H9 (cell line): ENCODE data around the gene WNT8B. TPM values are rescaled to one million over a fixed set of nuclear protein-coding genes. Genes with fewer than 3 reads are reported as not detected.

Experiments used
- DNase-seq: peaks from one replicate; pipeline ENCODE4 v3.0.0-alpha.2; 2017
- H2AFZ ChIP-seq: one replicate; pipeline ENCODE4 v1.6.1; 2013; ENCODE audit warnings: mild to moderate bottlenecking, low read length, control low read depth, moderate library complexity
- H2AK5ac ChIP-seq: 2 replicates; pipeline ENCODE4 v1.6.1; 2013; ENCODE audit warnings: low read length, control low read depth, mixed read lengths; ENCODE audit not compliant: insufficient read length
- H2BK120ac ChIP-seq: one replicate; pipeline ENCODE4 v1.6.1; 2013; ENCODE audit warnings: low read depth, mild to moderate bottlenecking, low read length, control low read depth, inconsistent platforms; ENCODE audit not compliant: poor library complexity, severe bottlenecking
- H2BK12ac ChIP-seq: 2 replicates; pipeline ENCODE4 v1.6.1; 2013; ENCODE audit warnings: low read length, control low read depth, mixed read lengths, low read depth; ENCODE audit not compliant: insufficient read length
- H2BK15ac ChIP-seq: 2 replicates; pipeline ENCODE4 v1.6.1; 2013; ENCODE audit warnings: low read depth, low read length, control low read depth
- H2BK20ac ChIP-seq: one replicate; pipeline ENCODE4 v1.6.1; 2013; ENCODE audit warnings: low read depth, mild to moderate bottlenecking, low read length, control low read depth, inconsistent platforms; ENCODE audit not compliant: poor library complexity, severe bottlenecking
- H2BK5ac ChIP-seq: 2 replicates; pipeline ENCODE4 v1.6.1; 2013; ENCODE audit warnings: low read length, control low read depth, mixed read lengths; ENCODE audit not compliant: insufficient read length
- H3K14ac ChIP-seq: 2 replicates; pipeline ENCODE4 v1.6.1; 2013; ENCODE audit warnings: low read length, control low read depth; ENCODE audit not compliant: insufficient read depth
- H3K18ac ChIP-seq: 2 replicates; pipeline ENCODE4 v1.6.1; 2013; ENCODE audit warnings: low read depth, mild to moderate bottlenecking, mixed read lengths, low read length, control low read depth; ENCODE audit not compliant: insufficient read length
- H3K23ac ChIP-seq: 2 replicates; pipeline ENCODE4 v1.6.1; 2013; ENCODE audit warnings: low read length, control low read depth, mixed read lengths, low read depth; ENCODE audit not compliant: insufficient read length
- H3K23me2 ChIP-seq: 2 replicates; pipeline ENCODE4 v1.6.1; 2013; ENCODE audit warnings: low read depth, mild to moderate bottlenecking, mixed read lengths, low read length, control low read depth; ENCODE audit not compliant: insufficient read length, poor library complexity, severe bottlenecking
- H3K27ac ChIP-seq: 2 replicates; pipeline ENCODE4 v1.5.1; 2013; ENCODE audit warnings: low read length, control low read depth, mixed read lengths, low read depth; ENCODE audit not compliant: insufficient read length
- H3K27me3 ChIP-seq: 2 replicates; pipeline ENCODE4 v1.6.1; 2013; ENCODE audit warnings: low read length, control low read depth, inconsistent platforms; ENCODE audit not compliant: insufficient read depth
- H3K4ac ChIP-seq: 2 replicates; pipeline ENCODE4 v1.6.1; 2013; ENCODE audit warnings: low read depth, mild to moderate bottlenecking, control low read depth, inconsistent platforms, low read length, moderate library complexity
- H3K4me1 ChIP-seq: 2 replicates; pipeline ENCODE4 v1.6.1; 2013; ENCODE audit warnings: low read length, control low read depth, inconsistent platforms; ENCODE audit not compliant: insufficient read depth
- H3K4me2 ChIP-seq: 2 replicates; pipeline ENCODE4 v1.6.1; 2013; ENCODE audit warnings: low read length, control low read depth, mixed read lengths; ENCODE audit not compliant: insufficient read length, insufficient read depth
- H3K56ac ChIP-seq: 2 replicates; pipeline ENCODE4 v1.6.1; 2013; ENCODE audit warnings: low read depth, mild to moderate bottlenecking, mixed read lengths, low read length, control low read depth; ENCODE audit not compliant: insufficient read length
- H3K79me1 ChIP-seq: 2 replicates; pipeline ENCODE4 v1.6.1; 2013; ENCODE audit warnings: low read depth, mild to moderate bottlenecking, moderate library complexity, low read length, control low read depth, inconsistent platforms; ENCODE audit not compliant: insufficient read depth, poor library complexity, severe bottlenecking
- H3K79me2 ChIP-seq: 2 replicates; pipeline ENCODE4 v1.6.1; 2013; ENCODE audit warnings: low read length, control low read depth, inconsistent platforms; ENCODE audit not compliant: insufficient read depth
- H3K9ac ChIP-seq: 2 replicates; pipeline ENCODE4 v1.6.1; 2013; ENCODE audit warnings: low read length, control low read depth, mixed read lengths; ENCODE audit not compliant: insufficient read length; ENCODE audit errors: extremely low read depth
- H3K9me3 ChIP-seq: one replicate; pipeline ENCODE4 v1.6.1; 2013; ENCODE audit warnings: low read depth, low read length, inconsistent platforms; ENCODE audit not compliant: control insufficient read depth
- H3T11ph ChIP-seq: one replicate; pipeline ENCODE4 v1.6.1; 2013; ENCODE audit warnings: mild to moderate bottlenecking, low read length, control low read depth, inconsistent platforms
- H4K20me1 ChIP-seq: one replicate; pipeline ENCODE4 v1.6.1; 2013; ENCODE audit not compliant: control insufficient read depth, insufficient read length, insufficient read depth
- H4K5ac ChIP-seq: 2 replicates; pipeline ENCODE4 v1.6.1; 2013; ENCODE audit warnings: low read depth, mild to moderate bottlenecking, mixed read lengths, low read length, control low read depth; ENCODE audit not compliant: insufficient read length
- H4K8ac ChIP-seq: replicated peaks from 2 replicates; pipeline ENCODE4 v1.6.1; 2013; ENCODE audit warnings: low read length, control low read depth, mixed read lengths, low read depth; ENCODE audit not compliant: insufficient read length
- H4K91ac ChIP-seq: 2 replicates; pipeline ENCODE4 v1.6.1; 2013; ENCODE audit warnings: low read depth, mild to moderate bottlenecking, moderate library complexity, mixed read lengths, low read length, control low read depth; ENCODE audit not compliant: insufficient read length
- H3K27ac Mint-ChIP-seq, 3 experiments: 2 replicates in 2 of 3; 3 replicates in 1 of 3; pipeline ENCODE4 v1.8.0; 2020 to 2021; ENCODE audit warnings: mixed read lengths in 3 of 3, mild to moderate bottlenecking in 1 of 3, moderate library complexity in 1 of 3
- H3K27me3 Mint-ChIP-seq: 2 replicates; pipeline ENCODE4 v1.8.0; 2021; ENCODE audit warnings: low read depth, mild to moderate bottlenecking, moderate library complexity, mixed read lengths
- H3K36me3 Mint-ChIP-seq, 3 experiments: 2 replicates in 2 of 3; 3 replicates in 1 of 3; pipeline ENCODE4 v1.8.0; 2020 to 2021; ENCODE audit warnings: low read depth in 3 of 3, mixed read lengths in 3 of 3; ENCODE audit not compliant: insufficient read depth in 1 of 3
- H3K4me1 Mint-ChIP-seq, 2 experiments: 2 replicates each; pipeline ENCODE4 v1.8.0; 2020; ENCODE audit warnings: mixed read lengths in 2 of 2
- H3K4me3 Mint-ChIP-seq, 2 experiments: 2 replicates in 1 of 2; 3 replicates in 1 of 2; pipeline ENCODE4 v1.8.0; 2020 to 2021; ENCODE audit warnings: mild to moderate bottlenecking in 2 of 2, mixed read lengths in 2 of 2, moderate library complexity in 1 of 2
- H3K9me3 Mint-ChIP-seq, 2 experiments: 2 replicates in 1 of 2; 3 replicates in 1 of 2; pipeline ENCODE4 v1.8.0; 2020; ENCODE audit warnings: mild to moderate bottlenecking in 2 of 2, mixed read lengths in 2 of 2, moderate library complexity in 1 of 2
- whole genome bisulfite sequencing: extraction: QIAGEN DNeasy Blood & Tissue Kit; methylation state at CpG from one replicate; pipeline ENCODE4 v1.1.7; 2013; ENCODE audit warnings: missing lambda C conversion rate, low lambda C conversion rate, mixed read lengths; ENCODE audit not compliant: insufficient read length; ENCODE audit errors: extremely low coverage; 5-methylcytosine and 5-hydroxymethylcytosine counted together
- total RNA-seq: library from RNA; stranded (reverse); gene quantifications from 2 replicates; pipeline ENCODE4 v1.2.1, GENCODE V29; 2021
- TF ChIP-seq, protein P1 (sequence below): fragments of 200-600 bp; sonication (generic); conservative IDR thresholded peaks from 3 replicates; pipeline ENCODE4 v1.8.0; 2021; ENCODE audit warnings: antibody characterized with exemption, mild to moderate bottlenecking

The WNT8B gene
- total RNA-seq, 1 experiment from 2014 or later: not detected

DNA sequence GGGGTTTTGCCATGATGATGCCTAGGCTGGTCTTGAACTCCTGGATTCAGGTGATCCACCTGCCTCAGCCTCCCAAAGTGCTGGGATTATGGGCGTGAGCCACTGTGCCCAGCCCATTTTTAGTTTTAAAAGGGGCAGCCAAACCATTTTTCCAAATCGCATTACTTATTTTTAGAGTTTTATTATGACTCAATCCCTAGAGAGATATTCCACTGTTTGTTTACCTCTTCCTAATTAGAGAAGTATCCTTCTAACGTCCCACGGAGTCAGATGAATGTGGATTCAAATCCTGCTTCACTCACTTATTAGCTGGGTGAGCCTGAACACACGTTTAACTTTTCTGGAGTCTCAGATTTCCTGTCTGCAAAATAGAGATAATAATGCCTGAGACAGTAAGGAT is 15.2 kb downstream of the WNT8B start:
- no peaks in the 10 kb centered on the region for H4K20me1 ChIP-seq
- H3K9me3 ChIP-seq: no peaks in the 10 kb centered on the region
- Mint-ChIP-seq H3K4me1 (peaks cover 7 to 8% of the 10 kb centered on the region in 2 experiments), H3K9me3 (0 out of 5 replicates have a peak, but pooled peaks cover 0 to 3% of the 10 kb centered on the region in 2 experiments), H3K27ac (no peak overlapping the region), H3K4me3 (no peak overlapping the region), H3K36me3 (no peaks in the 10 kb centered on the region), H3K27me3 (peaks cover 87% of the 10 kb centered on the region)
- H2BK12ac ChIP-seq: no peak overlapping the region
- no peaks in the 10 kb centered on the region; the same call in none of the 2 replicates for H3K4me1 ChIP-seq
- H3K79me2 ChIP-seq: no peaks in the 10 kb centered on the region
- no peak overlapping the region for H3K27ac ChIP-seq
- no peak overlapping the region for H2AK5ac ChIP-seq
- no peak overlapping the region for H3K18ac ChIP-seq
- H3K79me1 ChIP-seq: no peaks in the 10 kb centered on the region
- no peak overlapping the region for H4K8ac ChIP-seq
- H4K91ac ChIP-seq: no peak overlapping the region
- H2BK5ac ChIP-seq: no peak overlapping the region
- no peak overlapping the region for H3T11ph ChIP-seq
- no peak overlapping the region for H4K5ac ChIP-seq
- no peak overlapping the region for H3K23ac ChIP-seq
- no CpG with 5 or more reads among the region's 5 CpGs for WGBS
- peaks cover 25% of the 10 kb centered on the region for H3K27me3 ChIP-seq
- no peak overlapping the region for H2BK20ac ChIP-seq
- H3K4ac ChIP-seq: no peak overlapping the region
- TF ChIP-seq, protein P1, sequence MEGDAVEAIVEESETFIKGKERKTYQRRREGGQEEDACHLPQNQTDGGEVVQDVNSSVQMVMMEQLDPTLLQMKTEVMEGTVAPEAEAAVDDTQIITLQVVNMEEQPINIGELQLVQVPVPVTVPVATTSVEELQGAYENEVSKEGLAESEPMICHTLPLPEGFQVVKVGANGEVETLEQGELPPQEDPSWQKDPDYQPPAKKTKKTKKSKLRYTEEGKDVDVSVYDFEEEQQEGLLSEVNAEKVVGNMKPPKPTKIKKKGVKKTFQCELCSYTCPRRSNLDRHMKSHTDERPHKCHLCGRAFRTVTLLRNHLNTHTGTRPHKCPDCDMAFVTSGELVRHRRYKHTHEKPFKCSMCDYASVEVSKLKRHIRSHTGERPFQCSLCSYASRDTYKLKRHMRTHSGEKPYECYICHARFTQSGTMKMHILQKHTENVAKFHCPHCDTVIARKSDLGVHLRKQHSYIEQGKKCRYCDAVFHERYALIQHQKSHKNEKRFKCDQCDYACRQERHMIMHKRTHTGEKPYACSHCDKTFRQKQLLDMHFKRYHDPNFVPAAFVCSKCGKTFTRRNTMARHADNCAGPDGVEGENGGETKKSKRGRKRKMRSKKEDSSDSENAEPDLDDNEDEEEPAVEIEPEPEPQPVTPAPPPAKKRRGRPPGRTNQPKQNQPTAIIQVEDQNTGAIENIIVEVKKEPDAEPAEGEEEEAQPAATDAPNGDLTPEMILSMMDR: no peak
- H3K9ac ChIP-seq: no peak overlapping the region
- peaks cover 8% of the 10 kb centered on the region for H3K23me2 ChIP-seq
- H2BK15ac ChIP-seq: no peak overlapping the region
- no peak overlapping the region for H3K4me2 ChIP-seq
- DNase-seq: no peak
- no peak overlapping the region for H3K56ac ChIP-seq
- no peak overlapping the region for H2AFZ ChIP-seq
- no peak overlapping the region for H2BK120ac ChIP-seq
- H3K14ac ChIP-seq: no peak overlapping the region
